IPS DF 4.7 (cell line): ENCODE results near the gene SH3TC1.
A peak's percentile ranks its signal among the peaks of the same experiment; 100 is the strongest.

Experiments used
- DNase-seq: peaks from one replicate; pipeline ENCODE4 v3.0.0-alpha.2; 2013; ENCODE audit warnings: low spot score; ENCODE audit errors: extremely low read depth

SH3TC1 gene

GRCh38 chr4:8198906-8199593 is at the start of gene SH3TC1:
Gene SH3TC1, plus strand, starts transcription at chr4:8199290. Its CDS starts 5,905 bp downstream, at chr4:8205195.
- no peak for DNase-seq

DNA sequence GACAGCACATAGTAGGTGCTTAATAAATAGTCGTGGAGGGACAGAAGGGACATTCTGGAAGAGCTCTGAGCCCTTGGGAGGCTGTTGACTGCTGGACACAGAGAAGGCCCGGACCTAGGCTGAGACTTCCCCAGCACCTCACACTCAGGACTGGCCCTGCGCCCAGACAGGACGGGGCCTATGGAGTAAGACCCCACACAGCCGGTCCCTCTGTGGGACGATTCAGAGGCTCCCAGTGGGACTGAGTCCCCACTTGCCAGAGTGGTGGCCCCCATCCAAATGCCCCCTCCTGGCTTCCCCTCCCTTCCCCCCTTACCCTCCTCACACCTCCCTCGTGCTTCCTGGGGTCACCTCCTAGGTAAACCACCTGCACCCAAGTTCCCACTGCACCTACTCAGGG is 49.4 kb upstream of the SH3TC1 start:
- DNase-seq, result no peak

- no peak for DNase-seq
Observed at GRCh38 chr4:8150152-8151090, 48.7 kb upstream of the SH3TC1 start.

DNA sequence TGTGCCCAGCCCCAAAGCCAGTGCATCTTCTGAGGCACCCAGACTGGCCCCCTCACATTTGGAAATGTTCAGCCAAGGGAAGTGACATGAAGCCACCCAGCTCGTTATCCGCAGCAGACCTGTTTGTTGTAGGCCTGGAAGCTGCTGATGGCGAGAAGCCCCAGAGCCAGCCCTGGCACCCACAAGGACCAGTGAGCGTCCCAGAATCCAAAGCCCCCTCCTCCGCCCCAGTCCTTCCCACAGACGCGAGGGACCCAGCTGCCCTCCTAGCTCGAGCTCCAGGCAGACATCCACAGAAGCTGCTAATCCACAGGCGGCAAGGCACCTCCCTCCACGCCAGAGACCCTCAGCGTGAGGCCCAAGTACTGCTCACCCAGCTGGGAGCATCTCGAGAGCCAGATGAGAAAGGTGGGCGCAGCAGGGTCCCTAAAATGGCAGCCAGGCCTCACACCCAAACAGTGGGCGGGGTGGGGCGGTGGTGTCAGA is 47.9 kb upstream of the SH3TC1 start:
- DNase-seq, result no peak

DNA sequence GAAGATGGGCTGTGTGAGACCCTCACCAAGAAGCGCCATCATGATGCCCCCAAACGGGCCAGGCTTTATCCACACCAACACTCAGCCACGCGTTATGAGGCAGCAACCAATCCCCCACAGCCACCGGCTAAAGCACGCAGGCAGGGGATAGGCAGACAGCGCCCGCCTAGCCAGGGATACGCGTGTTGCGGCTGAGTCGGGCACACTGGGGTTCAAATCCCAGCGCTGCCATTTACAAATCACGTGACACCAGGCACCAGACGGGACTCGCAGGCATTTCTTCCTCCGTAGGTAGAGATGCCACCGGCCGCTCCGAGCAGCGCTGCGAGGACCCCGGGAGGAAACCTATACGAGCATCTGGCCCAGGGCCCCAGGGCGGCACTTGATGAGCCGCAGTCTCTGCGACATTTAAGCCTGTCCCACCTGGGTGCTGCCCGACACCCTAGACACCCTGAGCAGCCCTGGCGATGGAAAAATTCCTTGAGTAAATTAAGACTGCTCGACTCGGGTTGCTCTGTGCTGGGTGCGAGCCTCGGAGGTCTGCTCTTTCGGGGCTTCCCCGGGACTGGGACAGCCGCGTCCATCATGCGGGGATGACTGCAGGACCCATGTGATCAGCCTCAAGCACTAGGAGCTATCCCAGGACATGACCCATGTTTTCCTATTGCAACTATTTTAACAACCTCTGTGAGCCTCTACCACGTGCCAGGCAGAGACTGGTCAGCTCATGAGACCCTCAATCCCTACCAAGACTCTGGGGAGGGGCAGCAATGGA is 46.8 kb upstream of the SH3TC1 start:
- no peak for DNase-seq

GRCh38 chr4:8152865-8153257 is 46.2 kb upstream of the SH3TC1 start:
- DNase-seq, result no peak

- no peak for DNase-seq
Observed at GRCh38 chr4:8153441-8153840, 45.6 kb upstream of the SH3TC1 start.

GRCh38 chr4:8155048-8155447 is 44.0 kb upstream of the SH3TC1 start:
- DNase-seq, result no peak

DNA sequence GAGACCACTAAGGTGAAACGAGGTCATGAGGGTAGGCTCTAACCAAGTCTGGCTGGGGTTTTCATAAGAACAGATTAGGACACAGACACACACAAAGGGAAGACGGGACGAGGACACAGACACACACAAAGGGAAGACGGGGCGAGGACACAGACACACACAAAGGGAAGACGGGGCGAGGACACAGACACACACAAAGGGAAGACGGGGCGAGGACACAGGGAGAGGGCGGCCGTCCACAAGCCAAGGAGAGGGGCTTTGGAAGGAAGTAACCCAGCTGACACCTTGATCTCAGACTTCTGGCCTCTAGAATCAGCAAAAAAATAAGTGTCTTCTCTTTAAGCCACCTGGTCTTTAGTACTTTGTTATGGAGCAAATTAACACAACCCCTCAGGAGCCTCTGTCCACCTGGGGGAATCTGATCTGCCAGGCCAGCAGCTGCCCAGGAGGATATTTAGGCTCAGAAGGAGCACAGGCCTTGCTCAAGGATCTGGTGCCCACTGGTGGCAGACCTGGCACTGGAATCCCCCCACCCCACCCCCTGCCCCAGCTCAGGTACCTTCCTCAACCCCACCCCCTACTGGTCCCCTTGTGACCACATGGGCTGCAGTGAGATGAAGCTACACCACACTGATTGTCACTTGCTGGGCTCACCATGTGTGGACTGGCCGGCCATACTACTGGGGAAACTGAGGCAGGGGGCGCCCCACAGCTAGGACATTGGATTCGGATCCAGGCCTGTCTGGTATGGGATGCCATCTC is 43.2 kb upstream of the SH3TC1 start:
- no peak for DNase-seq

DNA sequence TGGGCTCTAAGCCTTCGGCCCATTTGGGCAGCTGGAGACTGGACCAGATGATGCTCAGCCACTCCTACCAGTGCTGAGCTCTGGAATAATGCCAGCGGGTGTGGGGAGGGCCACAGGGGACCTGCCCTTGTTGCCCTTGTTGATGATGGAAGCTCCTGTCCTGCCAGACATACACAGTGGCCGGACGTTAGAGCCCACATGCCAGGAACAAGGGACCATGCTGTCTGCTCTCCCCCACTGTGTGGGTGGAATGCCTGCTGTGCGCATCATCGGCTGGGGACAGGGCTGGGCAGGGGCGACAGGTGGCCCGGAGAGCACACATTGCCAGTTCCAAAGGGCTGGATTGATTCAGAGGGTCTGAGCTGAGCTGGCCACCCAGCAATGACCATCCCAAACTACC is 42.5 kb upstream of the SH3TC1 start:
- no peak for DNase-seq

GRCh38 chr4:8157496-8157895 is 41.6 kb upstream of the SH3TC1 start:
- DNase-seq, result no peak

DNA sequence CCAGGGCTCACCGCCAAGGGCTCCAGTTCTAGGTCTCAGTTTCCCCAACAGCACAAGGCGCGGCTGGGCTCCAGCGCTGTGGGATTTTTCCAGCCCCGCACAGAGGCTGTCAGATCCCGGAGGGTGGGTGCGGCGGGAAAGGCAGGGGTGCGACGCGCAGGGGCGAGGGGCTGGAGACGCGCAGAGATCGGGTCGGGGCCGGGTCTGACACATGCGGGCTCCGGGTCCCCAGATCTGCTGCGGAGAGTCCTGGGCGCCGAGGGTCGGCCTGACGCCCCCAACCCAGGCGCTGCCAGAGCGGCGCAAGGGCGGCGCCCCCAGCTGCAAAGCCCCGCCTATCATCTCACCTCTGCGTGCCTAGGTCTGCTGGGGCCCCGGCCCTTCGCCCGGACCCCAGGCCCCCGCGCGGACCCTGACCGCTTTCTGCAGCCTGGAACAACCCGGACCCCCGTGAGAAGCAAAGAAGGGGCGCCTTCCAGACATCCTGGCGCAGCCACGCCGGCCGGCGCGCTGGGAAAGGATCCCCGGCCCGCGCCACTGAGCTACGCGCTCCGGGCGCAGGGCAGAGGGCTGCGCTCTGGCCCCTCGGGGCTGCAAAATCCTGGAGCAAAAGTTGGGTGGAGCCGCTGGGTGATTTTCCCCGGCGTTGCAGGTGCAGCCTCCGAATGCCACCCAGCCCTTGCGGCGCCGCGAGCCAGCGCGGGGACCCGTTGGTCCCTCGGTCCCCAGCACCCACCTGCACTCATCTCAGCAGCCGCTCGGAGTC is 41.0 kb upstream of the SH3TC1 start:
- no peak for DNase-seq

- DNase-seq, result peak; percentile 89
Observed at GRCh38 chr4:8158710-8159536, 40.2 kb upstream of the SH3TC1 start, which contains the start of gene ABLIM2. Gene ABLIM2, minus strand, starts transcription at chr4:8158813. Its CDS starts 124 bp downstream, at chr4:8158689.

DNA sequence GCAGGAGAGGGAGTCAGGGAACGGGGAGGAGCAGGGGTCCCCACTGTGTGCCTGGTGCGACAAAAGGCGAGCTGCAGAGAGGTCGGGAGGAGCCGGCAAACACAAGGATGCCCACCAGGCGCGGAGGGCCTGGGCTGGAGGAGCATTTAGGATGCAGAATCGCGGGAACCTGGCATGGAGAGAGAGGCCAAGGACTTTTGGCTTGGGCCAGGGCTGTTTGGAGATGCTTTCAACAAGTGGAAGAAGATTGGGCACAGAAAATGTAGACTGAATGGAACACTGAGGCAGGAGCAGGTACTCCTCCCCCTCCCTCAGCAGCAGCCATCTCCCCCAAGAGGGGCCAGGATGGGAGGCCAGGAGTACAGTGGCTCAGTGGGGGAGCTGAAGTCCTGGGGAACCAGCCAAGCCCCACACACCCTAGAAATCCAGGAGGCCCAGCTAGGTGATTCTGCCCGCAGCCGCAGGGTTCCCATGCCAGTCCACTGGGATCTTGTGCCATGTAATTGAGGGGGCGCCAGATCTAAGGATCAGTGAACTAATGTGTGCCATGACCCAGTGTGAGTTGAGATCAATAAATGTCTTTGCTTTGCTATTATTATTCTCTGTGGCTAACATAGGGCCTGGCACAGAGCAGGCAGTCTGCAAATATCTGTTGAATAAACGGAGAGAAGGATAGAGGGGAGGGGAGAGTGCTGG is 39.4 kb upstream of the SH3TC1 start:
- no peak for DNase-seq

DNA sequence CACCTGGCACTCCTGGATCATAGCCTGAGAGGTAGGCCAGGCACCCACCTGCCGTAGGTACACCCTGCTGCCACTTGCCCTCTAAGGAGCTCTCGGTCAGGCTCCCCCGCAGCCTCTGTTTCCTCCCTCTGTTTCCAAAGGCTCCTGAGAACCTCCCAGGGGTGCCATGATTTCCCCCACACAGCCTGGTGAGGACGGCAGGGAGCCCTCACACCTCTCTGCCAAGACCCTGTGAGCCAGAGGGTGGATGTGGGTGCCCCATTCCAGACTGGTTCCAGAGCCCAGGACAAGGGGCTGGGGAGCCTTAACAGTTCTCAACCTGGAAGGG is 38.9 kb upstream of the SH3TC1 start:
- no peak for DNase-seq

- DNase-seq, result no peak
Observed at GRCh38 chr4:8160572-8160971, 38.5 kb upstream of the SH3TC1 start.

DNA sequence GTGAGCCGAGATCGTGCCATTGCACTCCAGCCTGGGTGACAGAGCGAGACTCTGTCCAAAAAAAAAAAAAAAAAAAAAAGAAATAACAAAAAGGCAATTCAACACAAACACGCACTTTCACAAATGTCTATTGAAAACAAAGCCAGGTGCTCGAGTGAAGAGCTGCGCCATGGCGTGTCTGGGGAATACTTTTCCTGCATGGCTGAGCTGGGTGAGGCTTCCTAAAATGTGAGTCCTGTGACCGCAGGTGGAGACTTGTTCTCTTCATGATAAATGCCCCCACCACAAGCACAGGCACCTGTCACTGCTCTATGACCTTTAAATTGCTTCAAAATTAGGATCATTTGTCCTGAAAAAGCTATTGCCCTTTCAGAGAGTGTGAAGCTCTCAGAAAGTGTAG is 36.5 kb upstream of the SH3TC1 start:
- DNase-seq, result no peak

DNA sequence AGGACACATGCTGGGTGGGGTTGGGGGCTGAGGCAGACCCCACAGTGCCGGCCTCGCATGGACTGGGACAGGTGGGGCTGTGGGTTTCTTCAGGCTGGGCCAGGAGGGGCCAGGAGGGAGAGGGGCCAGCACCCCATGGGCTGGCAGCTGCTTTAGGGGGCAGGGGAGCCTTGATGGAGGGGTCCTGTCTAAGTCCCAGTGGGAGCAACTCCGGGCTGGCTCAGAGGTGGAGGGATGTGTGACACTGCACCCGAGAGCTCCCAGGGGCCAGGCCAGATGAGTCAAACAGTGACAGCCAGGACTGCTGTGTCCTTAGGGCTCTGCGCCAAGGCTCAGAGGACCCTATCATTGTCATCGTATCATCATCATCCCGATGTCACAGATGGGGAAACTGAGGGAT is 36.1 kb upstream of the SH3TC1 start:
- no peak for DNase-seq
